Ishikawa (cell line): Measurements from ENCODE around the gene ATOX1.

Experiments
- CEBPB ChIP-seq: IDR thresholded peaks from 2 replicates; pipeline ENCODE4 v1.6.1; 2012
- CREB1 ChIP-seq: IDR thresholded peaks from 2 replicates; pipeline ENCODE4 v1.6.1; 2012; ENCODE audit warnings: low read depth
- EGR1 ChIP-seq: IDR thresholded peaks from 2 replicates; pipeline ENCODE4 v1.6.1; 2012
- EP300 ChIP-seq: IDR thresholded peaks from 2 replicates; pipeline ENCODE4 v1.6.1; 2012; ENCODE audit warnings: borderline replicate concordance
- RAD21 ChIP-seq: IDR thresholded peaks from 2 replicates; pipeline ENCODE4 v1.6.1; 2012; ENCODE audit warnings: low read depth
- TAF1 ChIP-seq: IDR thresholded peaks from 2 replicates; pipeline ENCODE4 v1.6.1; 2012; ENCODE audit warnings: low read depth, mild to moderate bottlenecking
- TCF12 ChIP-seq: IDR thresholded peaks from 2 replicates; pipeline ENCODE4 v1.6.1; 2012; ENCODE audit warnings: low read depth
- TEAD4 ChIP-seq: IDR thresholded peaks from 2 replicates; pipeline ENCODE4 v1.6.1; 2012
- YY1 ChIP-seq: IDR thresholded peaks from 2 replicates; pipeline ENCODE4 v1.6.1; 2012; ENCODE audit warnings: low read depth
- ZBTB7A ChIP-seq: IDR thresholded peaks from 2 replicates; pipeline ENCODE4 v1.6.1; 2012; ENCODE audit warnings: low read depth
- TF ChIP-seq, protein P1 (sequence below): IDR thresholded peaks from 2 replicates; pipeline ENCODE4 v1.6.1; 2012; ENCODE audit warnings: low read depth, mild to moderate bottlenecking
- TF ChIP-seq, protein P2 (sequence below): IDR thresholded peaks from 2 replicates; pipeline ENCODE4 v1.6.1; 2012
- TF ChIP-seq, protein P3 (sequence below): IDR thresholded peaks from 2 replicates; pipeline ENCODE4 v1.6.1; 2012

DNA sequence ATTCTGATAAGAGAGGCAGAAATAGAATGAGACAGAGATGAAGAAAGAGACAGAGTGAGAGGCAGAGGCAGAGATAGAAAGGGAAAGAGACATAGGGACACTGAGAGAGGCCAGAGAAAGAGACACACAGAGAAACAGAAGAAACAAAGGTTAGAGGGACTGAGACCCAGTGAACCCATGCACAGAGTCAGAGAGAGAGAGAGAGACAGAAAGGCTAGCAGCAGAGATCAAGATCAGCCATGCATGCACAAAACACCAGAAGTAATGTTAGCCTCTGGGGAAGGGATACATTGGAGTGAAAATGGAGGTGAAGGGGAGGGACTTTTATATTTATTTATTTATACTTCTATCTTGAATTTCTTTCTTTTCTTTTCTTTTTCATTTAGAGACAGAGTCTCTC is 57.6 kb downstream of the ATOX1 start:
- TF ChIP-seq, protein P1, sequence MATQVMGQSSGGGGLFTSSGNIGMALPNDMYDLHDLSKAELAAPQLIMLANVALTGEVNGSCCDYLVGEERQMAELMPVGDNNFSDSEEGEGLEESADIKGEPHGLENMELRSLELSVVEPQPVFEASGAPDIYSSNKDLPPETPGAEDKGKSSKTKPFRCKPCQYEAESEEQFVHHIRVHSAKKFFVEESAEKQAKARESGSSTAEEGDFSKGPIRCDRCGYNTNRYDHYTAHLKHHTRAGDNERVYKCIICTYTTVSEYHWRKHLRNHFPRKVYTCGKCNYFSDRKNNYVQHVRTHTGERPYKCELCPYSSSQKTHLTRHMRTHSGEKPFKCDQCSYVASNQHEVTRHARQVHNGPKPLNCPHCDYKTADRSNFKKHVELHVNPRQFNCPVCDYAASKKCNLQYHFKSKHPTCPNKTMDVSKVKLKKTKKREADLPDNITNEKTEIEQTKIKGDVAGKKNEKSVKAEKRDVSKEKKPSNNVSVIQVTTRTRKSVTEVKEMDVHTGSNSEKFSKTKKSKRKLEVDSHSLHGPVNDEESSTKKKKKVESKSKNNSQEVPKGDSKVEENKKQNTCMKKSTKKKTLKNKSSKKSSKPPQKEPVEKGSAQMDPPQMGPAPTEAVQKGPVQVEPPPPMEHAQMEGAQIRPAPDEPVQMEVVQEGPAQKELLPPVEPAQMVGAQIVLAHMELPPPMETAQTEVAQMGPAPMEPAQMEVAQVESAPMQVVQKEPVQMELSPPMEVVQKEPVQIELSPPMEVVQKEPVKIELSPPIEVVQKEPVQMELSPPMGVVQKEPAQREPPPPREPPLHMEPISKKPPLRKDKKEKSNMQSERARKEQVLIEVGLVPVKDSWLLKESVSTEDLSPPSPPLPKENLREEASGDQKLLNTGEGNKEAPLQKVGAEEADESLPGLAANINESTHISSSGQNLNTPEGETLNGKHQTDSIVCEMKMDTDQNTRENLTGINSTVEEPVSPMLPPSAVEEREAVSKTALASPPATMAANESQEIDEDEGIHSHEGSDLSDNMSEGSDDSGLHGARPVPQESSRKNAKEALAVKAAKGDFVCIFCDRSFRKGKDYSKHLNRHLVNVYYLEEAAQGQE: no peak
- TF ChIP-seq ZBTB7A: no peak
- TF ChIP-seq YY1: no peak
- no peak for TF ChIP-seq CREB1
- TF ChIP-seq TEAD4: no peak
- TF ChIP-seq, protein P2, sequence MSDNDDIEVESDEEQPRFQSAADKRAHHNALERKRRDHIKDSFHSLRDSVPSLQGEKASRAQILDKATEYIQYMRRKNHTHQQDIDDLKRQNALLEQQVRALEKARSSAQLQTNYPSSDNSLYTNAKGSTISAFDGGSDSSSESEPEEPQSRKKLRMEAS: no peak
- TF ChIP-seq EP300: no peak
- no peak for TF ChIP-seq TCF12
- no peak for TF ChIP-seq EGR1
- TF ChIP-seq RAD21: no peak
- TF ChIP-seq CEBPB: no peak
- no peak for TF ChIP-seq TAF1
- TF ChIP-seq, protein P3, sequence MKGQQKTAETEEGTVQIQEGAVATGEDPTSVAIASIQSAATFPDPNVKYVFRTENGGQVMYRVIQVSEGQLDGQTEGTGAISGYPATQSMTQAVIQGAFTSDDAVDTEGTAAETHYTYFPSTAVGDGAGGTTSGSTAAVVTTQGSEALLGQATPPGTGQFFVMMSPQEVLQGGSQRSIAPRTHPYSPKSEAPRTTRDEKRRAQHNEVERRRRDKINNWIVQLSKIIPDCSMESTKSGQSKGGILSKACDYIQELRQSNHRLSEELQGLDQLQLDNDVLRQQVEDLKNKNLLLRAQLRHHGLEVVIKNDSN: no peak
